B cell (primary cell): Measurements from ENCODE around the gene PNLIPRP1. TPM values are rescaled to one million over a fixed set of nuclear protein-coding genes. Genes with fewer than 3 reads are reported as not detected.

Experiments used
- ATAC-seq: fragments of 200-7000 bp; cut with Tn5 transposase; one replicate; pipeline ENCODE4 v1.10.0; 2021; ENCODE audit warnings: low read depth, mild to moderate bottlenecking, moderate number of reproducible peaks, moderate library complexity
- CTCF ChIA-PET: fragments of 350-600 bp; sonication (Branson Sonifier 250); formaldehyde crosslinking; loops from one replicate; lab custom pipeline; 2021; ENCODE audit warnings: antibody characterized with exemption, inconsistent platforms; lab: Charles Lee
- POLR2A ChIA-PET: fragments of 350-600 bp; sonication (Branson Sonifier 250); formaldehyde crosslinking; loops from one replicate; lab custom pipeline; 2021; ENCODE audit warnings: antibody characterized with exemption; lab: Charles Lee
- DNase-seq: peaks from one replicate; pipeline ENCODE4 v3.0.0; 2013
- H2AFZ ChIP-seq: 2 replicates; pipeline ENCODE4 v1.6.1; 2012; ENCODE audit warnings: mild to moderate bottlenecking, low read depth, low read length; ENCODE audit not compliant: insufficient read depth, poor library complexity, severe bottlenecking
- H3K27ac ChIP-seq, 2 donors: 1 replicate in 1 of 2; 2 replicates in 1 of 2; pipeline ENCODE4 v1.5.1; 2012 to 2013; ENCODE audit warnings: low read length in 2 of 2, mild to moderate bottlenecking in 2 of 2, moderate library complexity in 1 of 2
- H3K27me3 ChIP-seq, 4 experiments: fragments of 200-600 bp in 1 of 4; sonication (generic) in 1 of 4; replicated peaks in 1 of 4; 1 replicate in 2 of 4; 2 replicates in 2 of 4; pipeline versions ENCODE4 v1.6.1 to v1.7.0; 2013 to 2016; ENCODE audit warnings: low read length in 3 of 4, mild to moderate bottlenecking in 2 of 4, mixed read lengths in 1 of 4, moderate library complexity in 1 of 4; ENCODE audit not compliant: insufficient read depth in 4 of 4, control insufficient read depth in 3 of 4; ENCODE audit errors: control extremely low read depth in 1 of 4
- H3K36me3 ChIP-seq, 2 experiments: replicated peaks in 1 of 2; 1 replicate in 1 of 2; 2 replicates in 1 of 2; pipeline versions ENCODE4 v1.6.1 to v1.7.1; 2013; ENCODE audit warnings: low read length in 1 of 2; ENCODE audit not compliant: insufficient read depth in 2 of 2, control insufficient read depth in 1 of 2; ENCODE audit errors: control extremely low read depth in 1 of 2, extremely low read depth in 1 of 2
- H3K4me1 ChIP-seq, 2 donors: fragments of 200-600 bp in 1 of 2; sonication (generic) in 1 of 2; 1 replicate in 1 of 2; 2 replicates in 1 of 2; pipeline versions ENCODE4 v1.5.1 to v1.6.1; 2013 to 2017; ENCODE audit warnings: low read length in 2 of 2; ENCODE audit not compliant: control insufficient read depth in 2 of 2, insufficient read depth in 2 of 2
- H3K4me2 ChIP-seq: replicated peaks from 2 replicates; pipeline ENCODE3; 2012; ENCODE audit warnings: mild to moderate bottlenecking, low read depth, low read length; ENCODE audit not compliant: poor library complexity, severe bottlenecking
- H3K4me3 ChIP-seq, 5 experiments: fragments of 200-600 bp in 1 of 5; sonication (generic) in 1 of 5; 1 replicate in 3 of 5; 2 replicates in 2 of 5; pipeline versions ENCODE4 v1.5.1 to v1.7.0; 2011 to 2016; ENCODE audit warnings: low read length in 4 of 5, mild to moderate bottlenecking in 4 of 5, low read depth in 2 of 5, control low read depth in 1 of 5, moderate library complexity in 1 of 5; ENCODE audit not compliant: insufficient read depth in 1 of 5; ENCODE audit errors: control extremely low read depth in 1 of 5, extremely low read depth in 1 of 5
- H3K79me2 ChIP-seq: fragments of 200-600 bp; sonication (generic); one replicate; pipeline ENCODE4 v1.6.0; 2016; ENCODE audit warnings: low read length; ENCODE audit not compliant: control insufficient read depth, insufficient read depth
- H3K9ac ChIP-seq: fragments of 200-600 bp; sonication (generic); 2 replicates; pipeline ENCODE4 v1.6.1; 2017; ENCODE audit warnings: mild to moderate bottlenecking, low read length, moderate library complexity
- H3K9me3 ChIP-seq, 3 donors: one replicate each; pipeline versions ENCODE4 v1.6.1 to v1.7.1; 2013; ENCODE audit warnings: low read length in 2 of 3; ENCODE audit not compliant: control insufficient read depth in 2 of 3, insufficient read depth in 1 of 3; ENCODE audit errors: control extremely low read depth in 1 of 3
- H4K20me1 ChIP-seq: 2 replicates; pipeline ENCODE4 v1.6.0; 2012; ENCODE audit warnings: mild to moderate bottlenecking, low read length; ENCODE audit not compliant: insufficient read depth, control insufficient read depth, poor library complexity, severe bottlenecking
- H3K27ac Mint-ChIP-seq: one replicate; pipeline ENCODE4 v1.8.0; 2021; ENCODE audit warnings: mixed read lengths
- H3K27me3 Mint-ChIP-seq: one replicate; pipeline ENCODE4 v1.8.0; 2021; ENCODE audit warnings: mixed read lengths
- H3K4me1 Mint-ChIP-seq: one replicate; pipeline ENCODE4 v1.8.0; 2021; ENCODE audit warnings: mixed read lengths
- H3K4me3 Mint-ChIP-seq: one replicate; pipeline ENCODE4 v1.8.0; 2021; ENCODE audit warnings: mixed read lengths
- H3K9me3 Mint-ChIP-seq: one replicate; pipeline ENCODE4 v1.8.0; 2022; ENCODE audit warnings: mixed read lengths; ENCODE audit not compliant: insufficient read depth
- EZH2 ChIP-seq: IDR thresholded peaks from 2 replicates; pipeline ENCODE4 v1.6.1; 2012; ENCODE audit warnings: borderline replicate concordance, low read depth, mild to moderate bottlenecking, moderate library complexity, low read length; ENCODE audit not compliant: insufficient read depth, poor library complexity, severe bottlenecking
- WGBS: methylation state at CpG from one replicate; pipeline ENCODE4 v1.1.5; 2013; ENCODE audit warnings: missing lambda C conversion rate; ENCODE audit not compliant: insufficient coverage; 5-methylcytosine and 5-hydroxymethylcytosine counted together
- intact Hi-C: fragments of 100-400 bp; cut with micrococcal nuclease; formaldehyde crosslinking; loops from one replicate; pipeline ENCODE4 v1.10.0; 2022
- polyA plus RNA-seq: library from polyadenylated mRNA; depleted of rRNA; stranded (reverse); fragments of >200 nt; gene quantifications from 2 replicates; pipeline ENCODE4 v1.2.3, GENCODE V29; 2012
- total RNA-seq, 2 donors: library from RNA; stranded (reverse); fragments of 120-200 nt in 1 of 2; gene quantifications; 1 replicate in 1 of 2; 2 replicates in 1 of 2; pipeline versions ENCODE4 v1.2.3 to v1.2.4, GENCODE V29; 2013 to 2022
- TF ChIP-seq, protein P1 (sequence below): fragments of 200-600 bp; IDR thresholded peaks from one replicate; pipeline ENCODE4 v1.8.0; 2022; ENCODE audit warnings: antibody characterized with exemption, mild to moderate bottlenecking

PNLIPRP1 gene
- total and polyA plus RNA-seq, 2 donors (not counting 1 experiment from before 2014, with no cell fraction given), result not detected

DNA sequence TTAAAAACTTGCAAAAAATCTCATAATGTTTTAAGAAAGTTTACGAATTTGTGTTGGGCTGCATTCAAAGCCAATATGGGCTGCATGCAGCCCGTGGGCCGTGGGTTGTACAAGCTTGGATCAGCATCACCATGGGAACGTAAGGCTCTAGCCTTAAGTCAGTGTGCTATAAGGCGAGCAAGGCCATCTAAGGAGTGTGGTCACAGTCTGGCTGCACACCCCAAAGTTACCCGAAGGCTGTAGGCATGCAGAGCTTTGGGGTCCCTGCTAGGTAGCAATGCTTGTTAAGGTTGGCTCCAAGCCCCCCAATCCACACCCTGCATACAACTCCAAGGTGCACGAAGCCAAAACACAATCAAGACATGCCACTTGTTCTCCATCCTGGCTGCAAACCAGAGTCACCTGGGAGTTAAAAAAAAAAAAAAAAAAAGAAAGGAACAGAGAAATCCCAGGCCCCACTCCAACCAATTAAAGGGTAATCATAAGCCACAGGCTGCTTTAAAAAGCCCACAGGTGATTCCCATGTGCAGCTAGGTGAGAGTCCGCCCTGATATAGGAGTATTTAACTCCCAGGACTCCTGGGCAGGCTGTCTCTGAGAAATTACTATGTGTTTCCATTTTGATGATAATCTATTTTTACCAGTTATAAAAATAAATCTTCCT, 21.5 kb downstream of the PNLIPRP1 start:
- CTCF ChIA-PET, result no interaction called here
- no peaks in the 10 kb centered on the region for H3K4me1 ChIP-seq
- peaks cover 0 to 16% (median 0%) of the 10 kb centered on the region in 3 donors for H3K9me3 ChIP-seq
- Mint-ChIP-seq H3K27me3 (peaks cover 9% of the 10 kb centered on the region), H3K4me1 (no peaks in the 10 kb centered on the region), H3K9me3 (no peaks in the 10 kb centered on the region), H3K4me3 (no peak overlapping the region), H3K27ac (no peak overlapping the region)
- no peak overlapping the region for H3K27ac ChIP-seq
- TF ChIP-seq, protein P1, sequence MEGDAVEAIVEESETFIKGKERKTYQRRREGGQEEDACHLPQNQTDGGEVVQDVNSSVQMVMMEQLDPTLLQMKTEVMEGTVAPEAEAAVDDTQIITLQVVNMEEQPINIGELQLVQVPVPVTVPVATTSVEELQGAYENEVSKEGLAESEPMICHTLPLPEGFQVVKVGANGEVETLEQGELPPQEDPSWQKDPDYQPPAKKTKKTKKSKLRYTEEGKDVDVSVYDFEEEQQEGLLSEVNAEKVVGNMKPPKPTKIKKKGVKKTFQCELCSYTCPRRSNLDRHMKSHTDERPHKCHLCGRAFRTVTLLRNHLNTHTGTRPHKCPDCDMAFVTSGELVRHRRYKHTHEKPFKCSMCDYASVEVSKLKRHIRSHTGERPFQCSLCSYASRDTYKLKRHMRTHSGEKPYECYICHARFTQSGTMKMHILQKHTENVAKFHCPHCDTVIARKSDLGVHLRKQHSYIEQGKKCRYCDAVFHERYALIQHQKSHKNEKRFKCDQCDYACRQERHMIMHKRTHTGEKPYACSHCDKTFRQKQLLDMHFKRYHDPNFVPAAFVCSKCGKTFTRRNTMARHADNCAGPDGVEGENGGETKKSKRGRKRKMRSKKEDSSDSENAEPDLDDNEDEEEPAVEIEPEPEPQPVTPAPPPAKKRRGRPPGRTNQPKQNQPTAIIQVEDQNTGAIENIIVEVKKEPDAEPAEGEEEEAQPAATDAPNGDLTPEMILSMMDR, result no peak
- no peak for TF ChIP-seq EZH2
- no peak overlapping the region for H3K4me2 ChIP-seq
- no peak overlapping the region for H3K4me3 ChIP-seq
- no peaks in the 10 kb centered on the region for H4K20me1 ChIP-seq
- no peak overlapping the region for H2AFZ ChIP-seq
- no peaks in the 10 kb centered on the region for H3K36me3 ChIP-seq
- ATAC-seq (no peak), DNase-seq (no peak)
- no peaks in the 10 kb centered on the region for H3K79me2 ChIP-seq
- H3K27me3 ChIP-seq, result peaks cover 0 to 16% (median 2%) of the 10 kb centered on the region in 4 experiments
- 88% methylated on average over 5 of the region's 8 CpGs for WGBS
- POLR2A ChIA-PET, result no interaction called here
- no peak overlapping the region for H3K9ac ChIP-seq
- intact Hi-C loops, result no loop called here

DNA sequence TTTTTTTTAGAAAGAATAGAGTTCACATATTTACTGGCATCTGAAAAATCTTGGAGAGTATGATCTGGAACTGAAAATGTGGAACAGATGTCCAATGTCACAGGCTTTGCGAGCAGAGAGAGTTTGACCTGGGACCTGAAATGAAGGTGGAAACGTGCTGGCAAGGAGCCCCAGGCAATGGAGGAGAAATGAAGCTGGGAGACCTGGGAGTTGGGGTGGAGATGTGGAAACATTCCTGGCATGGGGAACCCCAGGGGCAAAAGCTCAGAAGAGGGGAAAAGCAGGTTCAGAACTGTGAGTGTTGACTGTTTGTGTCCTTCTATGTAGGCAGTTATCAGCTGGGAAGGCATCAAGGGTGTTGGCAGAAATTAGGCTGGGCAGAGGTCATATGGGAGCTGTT, 22.7 kb downstream of the PNLIPRP1 start:
- ATAC-seq, result no peak
- Mint-ChIP-seq H3K9me3 (no peaks in the 10 kb centered on the region), H3K27me3 (peaks cover 5% of the 10 kb centered on the region), H3K27ac (no peak overlapping the region), H3K4me1 (no peaks in the 10 kb centered on the region), H3K4me3 (no peak overlapping the region)
- Histone ChIP-seq H3K4me3 (no peak overlapping the region), H3K4me1 (no peaks in the 10 kb centered on the region), H3K9ac (no peak overlapping the region), H2AFZ (no peak overlapping the region), H3K79me2 (no peaks in the 10 kb centered on the region), H3K36me3 (no peaks in the 10 kb centered on the region), H3K4me2 (no peak overlapping the region), H4K20me1 (no peaks in the 10 kb centered on the region), H3K27me3 (peaks cover 0 to 13% (median 2%) of the 10 kb centered on the region in 4 experiments), H3K27ac (no peak overlapping the region), H3K9me3 (peaks cover 0 to 15% (median 0%) of the 10 kb centered on the region in 3 donors)
- ChIA-PET CTCF (no interaction called here), POLR2A (no interaction called here)
- intact Hi-C loops, result no loop called here
- no peak for DNase-seq
- no peak for TF ChIP-seq EZH2
- TF ChIP-seq, protein P1, result no peak
- WGBS, result 87% methylated on average over 2 of the region's 2 CpGs
